HG02852 (cell line): Measurements from ENCODE around the gene SH2D1A.

ENCODE experiments used
- ATAC-seq: cut with Tn5 transposase; IDR thresholded peaks from one replicate; pipeline ENCODE4 v1.9.1; 2021; ENCODE audit warnings: mild to moderate bottlenecking, moderate library complexity; ENCODE audit not compliant: unreplicated experiment

Gene SH2D1A

DNA sequence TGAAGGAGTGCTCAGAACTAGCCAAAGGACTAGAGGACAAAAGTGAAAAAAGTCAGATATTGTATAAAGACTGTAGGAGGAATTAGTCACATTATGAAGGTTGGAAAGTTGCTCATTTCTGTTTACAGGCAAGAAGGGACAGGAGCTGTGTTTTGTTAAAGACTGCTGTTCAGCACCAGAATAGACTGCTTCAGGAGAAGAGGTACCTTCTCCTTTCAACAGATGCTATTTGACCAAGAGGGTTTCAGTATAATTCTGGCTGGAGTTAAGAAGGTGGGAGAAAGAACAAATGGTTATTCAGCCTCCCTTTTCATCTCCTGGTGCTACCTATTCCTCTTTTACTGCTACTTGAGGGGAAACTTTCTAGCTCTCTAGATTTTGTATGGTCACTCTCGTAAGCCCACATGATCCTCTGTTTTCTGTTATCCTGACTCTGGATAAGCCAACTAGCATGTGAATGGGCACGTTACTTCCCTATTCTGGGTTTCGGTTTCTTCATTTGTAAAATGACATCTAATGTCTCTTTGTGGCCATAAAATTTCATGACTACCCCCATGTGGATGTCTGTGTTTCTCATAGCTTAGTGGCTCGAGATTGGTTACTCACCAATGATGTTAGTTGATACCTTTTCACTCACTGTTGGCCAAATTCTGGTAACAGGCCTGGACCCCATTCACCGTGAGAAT lies 68.9 kb downstream of the SH2D1A start:
- no peak for ATAC-seq

DNA sequence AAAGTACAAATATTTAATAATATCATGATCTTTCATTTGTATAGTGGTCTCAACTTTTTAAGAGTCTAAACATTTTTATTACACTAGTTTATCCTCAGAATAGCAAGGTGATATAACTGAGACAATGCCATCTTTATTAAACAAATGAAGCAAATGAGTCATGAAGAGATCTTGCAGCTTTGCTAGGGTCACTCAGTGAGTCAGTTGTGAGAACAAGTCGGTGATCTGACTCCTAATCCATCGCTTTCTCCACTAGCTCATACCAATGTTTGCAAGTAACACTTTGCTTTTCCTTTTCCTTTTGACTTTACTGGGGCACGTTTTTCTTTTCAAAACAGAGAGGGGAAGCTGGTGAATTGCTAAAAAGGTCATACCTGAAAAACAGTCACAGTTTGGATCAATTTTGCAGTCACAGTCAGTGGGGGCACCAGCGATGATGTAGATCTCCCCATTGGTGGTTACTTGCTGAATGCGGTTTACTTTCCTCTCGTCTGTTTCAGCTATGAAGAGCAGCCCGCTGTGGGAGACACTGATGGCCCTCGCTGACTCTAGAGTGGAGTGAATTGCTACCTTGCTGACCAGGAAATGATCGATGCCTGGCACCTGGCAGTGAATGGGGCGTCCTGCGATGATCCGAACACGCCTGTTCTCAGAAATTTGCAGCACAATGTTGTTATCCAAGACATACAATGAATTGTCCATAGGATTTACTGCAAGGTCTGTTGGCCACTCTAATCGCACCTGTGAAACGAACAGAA lies 75.7 kb downstream of the SH2D1A start:
- no peak for ATAC-seq
